Skeletal muscle cell (primary cell): ENCODE measurements around the gene MIXL1.
"Not testable (repeated sequence)": the region's sequence is repeated elsewhere in the genome, so short reads cannot be mapped to it uniquely, and the experiment has no call there.

ENCODE experiments used
- DNase-seq: peaks from one replicate; pipeline ENCODE4 v3.0.0-alpha.2; 2010; ENCODE audit warnings: low read depth
- H3K4me3 ChIP-seq: 2 replicates; pipeline ENCODE4 v1.5.1; 2011; ENCODE audit warnings: low read depth, mild to moderate bottlenecking, control low read depth, low read length, moderate library complexity

Gene MIXL1

DNA sequence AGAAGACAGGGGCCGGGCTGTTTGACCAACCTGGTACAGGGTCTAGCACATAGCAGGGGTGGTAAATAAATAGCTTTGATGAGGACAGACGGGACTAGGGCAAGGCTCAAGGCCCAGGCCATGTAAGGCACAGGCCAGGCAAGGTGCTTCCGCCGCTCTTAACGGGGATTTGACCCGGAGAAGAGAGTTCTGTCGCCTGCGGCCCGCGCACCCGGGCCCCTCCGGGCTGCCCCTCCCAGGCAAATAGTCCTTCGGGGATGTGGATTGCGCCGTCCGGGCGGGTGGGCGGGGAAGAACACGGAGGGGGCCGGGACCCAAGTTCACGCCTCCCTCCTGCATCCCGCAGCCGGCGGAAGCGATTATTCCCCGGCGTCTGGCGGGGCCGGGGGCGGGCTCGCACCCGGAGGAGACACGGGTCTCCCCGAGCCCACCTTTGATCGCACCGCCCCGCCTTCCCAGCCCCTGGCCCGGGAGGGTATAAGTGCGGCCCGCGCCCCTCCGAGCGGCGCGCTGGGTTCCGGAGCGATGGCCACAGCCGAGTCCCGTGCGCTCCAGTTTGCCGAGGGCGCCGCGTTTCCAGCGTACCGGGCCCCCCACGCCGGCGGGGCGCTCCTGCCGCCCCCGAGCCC is at the start of gene MIXL1:
MIXL1 (plus strand) TSS at position 508 of the 629 bp plus-strand sequence; CDS start at position 526, 18 bp downstream.
- DNase-seq, result no peak
- H3K4me3 ChIP-seq, result peak within 1 kb of the TSS; percentile 49

DNA sequence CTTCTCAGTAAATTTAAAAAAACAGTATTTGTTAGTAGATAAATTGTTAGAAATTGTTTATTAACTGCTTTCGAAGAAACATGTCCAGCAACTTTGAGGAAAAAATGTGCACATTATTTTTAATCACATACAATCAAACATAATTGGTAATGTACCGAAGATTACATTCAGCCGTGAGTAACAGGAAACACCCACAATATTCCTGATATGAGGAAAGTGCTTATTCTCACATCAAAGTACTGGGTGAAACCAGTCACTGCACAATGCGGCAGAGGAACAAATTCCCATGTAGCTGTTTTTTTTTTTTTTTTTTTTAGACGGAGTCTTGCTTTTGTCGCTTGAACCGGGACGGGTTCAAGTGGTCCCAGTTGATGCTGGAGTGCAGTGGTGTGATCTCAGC is 46.6 kb upstream of the MIXL1 start:
- no peak overlapping the region for H3K4me3 ChIP-seq
- no peak for DNase-seq

DNA sequence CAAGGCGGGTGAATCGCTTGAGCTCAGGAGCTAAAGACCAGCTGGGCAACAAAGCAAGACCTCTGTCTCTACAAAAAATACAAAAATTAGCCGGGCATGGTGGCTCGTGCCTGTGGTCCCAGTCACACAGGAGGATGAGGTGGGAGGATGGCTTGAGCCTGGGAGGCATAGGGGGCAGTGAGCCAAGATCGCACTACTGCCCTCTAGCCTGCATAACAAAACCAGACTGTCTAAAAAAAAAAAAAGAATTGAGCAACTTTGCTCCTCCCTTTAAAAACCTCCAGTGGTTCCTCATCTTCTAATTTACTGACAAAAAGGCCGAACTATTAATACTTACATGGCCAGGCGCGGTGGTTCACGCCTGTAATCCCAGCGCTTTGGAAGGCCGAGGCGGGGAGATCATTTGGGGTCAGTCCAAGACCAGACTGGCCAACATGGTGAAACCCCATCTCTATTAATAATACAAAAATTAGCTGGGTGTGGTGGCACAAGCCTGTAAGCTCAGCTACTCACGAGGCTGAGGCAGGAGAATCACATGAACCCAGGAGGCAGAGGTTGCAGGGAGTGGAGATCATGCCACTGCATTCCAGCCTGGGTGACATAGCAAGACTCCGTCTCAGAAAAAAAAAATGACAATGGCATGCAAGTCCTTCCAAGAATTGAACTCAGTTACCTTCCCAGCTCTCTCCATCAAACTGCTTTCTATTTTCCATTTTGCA is 41.3 kb upstream of the MIXL1 start:
- H3K4me3 ChIP-seq, result no peak overlapping the region
- peak; percentile 10 for DNase-seq

DNA sequence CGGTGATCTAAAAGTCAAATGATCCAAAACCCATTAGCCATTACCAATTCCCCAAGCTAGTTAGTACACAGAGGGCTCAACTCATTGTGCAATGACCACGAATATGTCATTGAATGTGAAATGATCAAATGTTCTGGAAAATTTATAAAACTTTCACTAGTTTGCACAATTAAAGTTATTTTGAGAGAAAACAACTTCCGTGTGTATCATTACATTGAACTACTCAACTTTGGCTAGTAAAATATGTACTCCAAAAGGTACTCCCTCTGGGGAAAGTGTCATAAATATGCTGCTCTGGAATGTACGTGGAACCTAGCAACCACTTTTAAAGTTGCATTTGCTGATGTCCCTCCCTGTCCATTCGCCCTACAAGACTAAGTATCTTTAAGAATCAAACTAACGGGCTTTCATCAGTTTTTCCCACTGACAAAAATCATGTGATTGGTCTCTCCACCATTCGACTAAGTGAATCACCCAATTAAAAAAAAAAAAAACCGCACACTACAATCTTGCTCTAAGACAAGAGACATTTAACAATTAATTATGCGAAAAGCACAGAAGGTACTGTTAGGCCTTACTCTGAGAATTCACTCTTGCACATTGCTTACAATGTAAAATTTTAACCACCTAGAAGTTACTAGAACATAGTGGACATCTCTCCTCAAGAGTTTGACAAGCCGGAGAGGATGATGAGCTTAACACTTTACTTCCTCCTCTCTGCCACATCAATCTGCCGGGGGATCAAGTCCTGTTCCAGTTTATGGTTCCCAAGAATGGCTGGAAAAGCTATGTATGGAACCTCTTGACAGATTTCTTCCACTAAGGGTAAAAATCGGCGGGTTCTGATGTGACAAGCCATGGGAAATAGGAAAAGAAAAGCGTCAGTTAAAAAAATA is 38.1 kb upstream of the MIXL1 start:
- peak overlapping the region; percentile 97 for H3K4me3 ChIP-seq
- DNase-seq, result no peak

DNA sequence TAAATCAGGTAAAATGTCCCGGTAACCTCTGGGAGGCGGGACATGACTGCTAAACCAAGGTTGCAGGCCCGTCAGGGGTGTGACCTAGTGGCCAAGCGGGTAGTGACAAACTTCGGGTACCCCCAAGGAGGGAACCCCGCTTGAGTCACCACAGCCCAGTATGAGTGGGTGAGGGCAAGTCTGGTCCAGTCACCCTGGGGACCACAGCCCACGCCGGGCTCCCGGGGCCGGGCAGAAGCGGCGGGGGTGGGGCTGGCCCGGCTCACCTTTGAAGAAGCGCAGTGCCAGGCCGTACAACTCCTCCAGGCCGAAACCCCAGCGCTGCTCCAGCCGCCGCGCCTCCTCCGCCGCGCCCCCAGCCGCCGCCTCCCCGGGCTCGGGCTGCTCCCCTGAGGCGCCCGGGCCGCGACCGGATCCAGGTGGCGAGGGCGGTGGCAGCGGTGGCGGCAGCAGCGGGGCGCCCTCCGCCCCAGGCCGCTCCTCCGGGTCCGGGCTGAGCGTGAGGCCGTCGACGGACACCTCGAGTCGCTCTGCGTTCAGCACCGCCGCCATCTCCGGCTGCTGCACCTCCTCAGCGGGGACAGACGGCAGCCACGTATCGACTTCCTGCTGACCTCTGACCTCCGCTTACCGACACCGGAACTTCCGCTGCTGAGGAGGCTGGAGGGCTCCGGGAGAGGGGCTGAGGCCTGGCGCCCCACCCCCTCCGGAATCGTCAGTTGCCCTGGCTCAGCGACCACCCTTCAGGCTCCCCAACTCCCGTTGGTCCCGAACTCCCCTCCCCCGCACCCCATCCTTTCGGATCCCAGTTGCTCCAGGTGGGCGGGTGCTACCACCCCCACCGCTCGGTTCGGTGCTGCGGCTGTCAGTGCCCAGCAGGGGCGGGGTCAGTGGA is 37.1 kb upstream of the MIXL1 start, which contains the start of gene ACBD3:
ACBD3 (minus strand) TSS at position 618 of the 895 bp plus-strand sequence; CDS start at position 552, 66 bp downstream.
- DNase-seq, result peak; percentile 59
- peak within 1 kb of the TSS; percentile 97 for H3K4me3 ChIP-seq

DNA sequence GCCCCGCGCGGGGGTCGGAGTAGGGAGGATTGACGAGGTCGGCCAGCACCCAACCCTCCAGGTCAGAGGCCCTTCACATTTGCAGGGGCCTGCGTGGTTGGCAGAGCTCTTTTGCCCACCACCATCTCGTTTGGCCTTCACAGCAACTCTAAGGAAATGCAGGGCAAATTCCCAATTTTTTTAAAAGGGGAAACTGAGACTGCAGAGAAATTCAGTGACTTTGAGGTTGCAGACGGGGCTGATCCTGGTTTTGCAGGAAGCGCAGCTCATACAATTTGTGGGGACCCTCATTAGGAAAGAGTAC is 36.5 kb upstream of the MIXL1 start:
- DNase-seq, result no peak
- peak overlapping the region; percentile 97 for H3K4me3 ChIP-seq

DNA sequence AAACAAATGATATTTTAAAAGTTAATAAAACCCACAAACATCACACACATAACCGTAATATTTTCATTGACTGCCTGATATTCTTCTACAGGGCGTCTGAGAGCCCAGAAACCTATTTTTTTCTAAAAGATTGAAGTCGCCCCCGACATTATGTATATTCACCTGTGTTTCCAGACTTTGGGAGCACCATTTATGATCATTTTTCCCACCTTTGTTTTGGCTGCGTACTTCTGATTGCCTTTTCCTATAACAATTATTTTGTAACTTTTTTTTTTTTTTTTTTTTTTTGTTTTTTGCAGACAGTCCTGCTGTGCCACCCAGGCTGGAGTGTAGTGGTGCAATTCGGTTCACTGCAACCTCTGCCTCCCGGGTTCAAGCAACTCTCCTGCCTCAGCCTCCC is 36.1 kb upstream of the MIXL1 start:
- peak overlapping the region; percentile 97 for H3K4me3 ChIP-seq
- no peak for DNase-seq

DNA sequence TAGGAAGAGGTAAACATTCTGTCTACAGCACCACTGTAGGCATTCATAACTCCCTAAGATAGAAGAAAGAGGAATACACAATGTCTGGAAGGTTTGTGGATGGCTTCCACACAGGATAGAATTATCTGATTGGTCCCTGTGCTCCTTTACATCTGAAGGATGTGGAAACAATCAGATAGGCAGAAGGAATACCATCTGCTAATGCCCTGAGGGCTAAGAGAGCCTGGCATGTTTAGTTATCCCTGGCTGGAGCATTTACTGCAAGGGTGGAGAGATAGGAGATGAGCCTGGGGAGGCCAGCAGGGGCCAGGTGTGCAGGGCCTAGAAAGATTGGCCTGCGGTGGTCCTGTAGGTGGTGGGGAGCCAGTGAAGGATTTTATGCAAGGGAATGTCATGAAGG is 28.3 kb upstream of the MIXL1 start:
- no peak overlapping the region for H3K4me3 ChIP-seq

DNA sequence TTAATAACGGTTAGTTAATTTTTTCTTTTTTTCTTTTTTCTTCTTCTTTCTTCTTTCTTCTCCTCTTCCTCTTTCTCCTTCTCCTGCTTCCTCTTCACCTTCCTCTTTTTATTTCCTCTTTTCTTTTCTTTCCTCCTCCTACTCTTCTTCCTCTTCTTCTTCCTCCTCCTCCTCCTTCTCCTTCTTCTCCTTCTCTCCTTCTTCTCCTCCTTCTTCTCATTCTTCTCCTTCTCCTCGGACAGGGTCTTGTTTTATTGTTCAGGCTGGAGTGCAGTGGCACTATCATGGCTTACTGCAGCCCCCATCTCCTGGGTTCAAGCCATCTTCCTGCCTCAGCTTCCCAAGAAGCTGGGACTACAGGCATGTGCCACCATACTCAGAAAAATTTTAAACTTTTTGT is 23.5 kb upstream of the MIXL1 start:
- no peak for DNase-seq
- no peak overlapping the region for H3K4me3 ChIP-seq

More for the DNA sequence above, 28.3 kb upstream of the MIXL1 start:
- no peak for DNase-seq

DNA sequence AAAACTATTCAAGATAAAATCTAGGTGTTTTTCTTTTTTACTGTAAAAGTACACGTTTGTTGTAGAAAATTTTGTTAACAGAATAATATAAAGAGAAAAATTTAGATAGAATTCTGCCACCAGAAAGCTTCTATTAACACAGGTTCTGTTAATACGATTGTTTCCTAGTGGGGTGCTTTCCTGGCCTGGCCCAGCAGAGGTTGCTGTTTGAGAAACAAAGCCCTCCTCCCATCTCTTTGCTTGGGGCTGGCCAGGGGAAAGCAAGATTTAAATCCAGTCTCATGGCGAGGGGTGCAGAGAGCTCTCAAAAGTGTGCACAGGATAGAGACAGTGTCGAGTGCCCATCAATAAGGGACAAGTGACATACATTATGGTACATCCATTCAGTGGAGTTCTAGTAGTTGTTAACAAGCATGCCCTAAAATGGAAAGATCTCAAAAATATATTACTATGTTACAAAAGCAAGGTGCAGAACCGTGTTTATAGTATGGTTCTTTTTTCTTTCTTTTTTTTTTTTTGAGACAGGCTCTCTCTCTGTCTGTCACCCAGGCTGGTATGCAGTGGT is 22.4 kb upstream of the MIXL1 start:
- DNase-seq, result no peak
- H3K4me3 ChIP-seq, result no peak overlapping the region

DNA sequence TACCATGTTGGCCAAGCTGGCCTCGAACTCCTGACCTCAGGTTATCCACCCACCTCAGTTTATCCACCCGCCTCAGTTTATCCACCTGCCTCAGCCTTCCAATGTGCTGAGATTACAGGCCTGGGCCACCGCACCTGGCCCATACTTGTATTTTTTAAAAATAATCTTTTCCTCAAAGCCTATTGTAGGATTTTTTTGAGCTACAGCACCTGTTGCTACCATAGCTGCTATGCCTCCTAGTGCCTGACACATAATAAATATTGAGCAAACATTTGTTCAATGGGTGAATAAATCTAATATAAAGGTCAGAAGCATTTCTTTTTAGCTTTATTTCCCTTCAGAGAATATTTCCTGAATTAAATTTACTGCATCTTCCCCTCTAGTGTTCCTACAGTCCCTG is 21.2 kb upstream of the MIXL1 start:
- no peak overlapping the region for H3K4me3 ChIP-seq
- DNase-seq, result no peak

DNA sequence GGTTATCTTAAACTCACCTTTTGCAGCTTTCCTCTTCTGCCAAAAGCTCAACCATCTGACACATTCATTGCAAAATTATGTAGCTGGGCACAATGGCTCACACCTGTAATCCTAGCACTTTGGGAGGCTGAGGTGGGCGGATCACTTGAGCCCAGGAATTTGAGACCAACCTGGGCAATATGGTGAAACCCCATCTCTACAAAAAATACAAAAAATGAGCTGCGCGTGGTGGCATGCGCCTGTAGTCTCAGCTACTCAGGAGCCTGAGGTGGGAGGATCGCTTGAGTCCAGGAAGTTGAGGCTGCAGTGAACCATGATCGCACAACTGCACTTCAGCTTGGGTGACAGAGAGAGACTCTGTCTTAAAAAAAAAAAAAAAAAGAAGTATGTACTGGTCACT is 20.8 kb upstream of the MIXL1 start:
- not testable (repeated sequence) for H3K4me3 ChIP-seq, DNase-seq

DNA sequence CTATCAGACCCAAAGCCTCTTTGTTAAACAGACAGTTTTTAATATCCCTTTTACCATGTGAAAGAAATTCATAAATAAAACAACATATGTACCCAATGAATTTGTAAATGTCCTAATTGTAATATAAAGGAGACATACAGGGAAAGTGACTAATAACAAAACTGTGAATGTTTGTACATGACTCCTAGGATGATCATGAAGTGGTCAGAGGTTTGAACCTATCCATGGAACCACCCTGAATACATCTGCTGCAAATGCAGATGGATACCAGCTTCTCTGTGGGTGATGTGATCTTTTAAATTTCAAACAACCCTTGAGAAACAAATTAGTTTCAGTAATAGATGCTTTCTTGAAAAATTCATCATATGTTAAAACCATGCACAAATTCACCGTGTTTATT is 20.2 kb upstream of the MIXL1 start:
- no peak overlapping the region for H3K4me3 ChIP-seq
- no peak for DNase-seq

DNA sequence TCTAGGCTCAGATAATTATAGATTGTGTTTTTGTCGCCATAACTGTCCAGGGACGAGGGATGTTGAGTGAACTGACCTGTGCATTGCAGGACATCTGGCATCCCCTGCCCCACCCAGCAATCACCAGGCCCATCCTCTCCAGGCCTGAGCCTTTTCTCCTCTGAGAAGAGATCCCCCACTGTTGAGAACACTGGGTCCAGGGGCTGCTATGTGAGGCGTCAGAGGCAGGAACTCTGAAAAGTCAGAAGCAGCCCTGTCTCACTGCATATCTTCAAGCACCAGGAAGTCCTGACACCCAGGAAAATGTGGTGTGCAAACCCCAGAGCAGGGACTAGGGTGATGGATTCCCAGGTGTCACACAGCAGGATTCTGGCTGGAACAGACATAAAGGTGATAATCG is 19.8 kb upstream of the MIXL1 start:
- no peak overlapping the region for H3K4me3 ChIP-seq
- DNase-seq, result no peak

DNA sequence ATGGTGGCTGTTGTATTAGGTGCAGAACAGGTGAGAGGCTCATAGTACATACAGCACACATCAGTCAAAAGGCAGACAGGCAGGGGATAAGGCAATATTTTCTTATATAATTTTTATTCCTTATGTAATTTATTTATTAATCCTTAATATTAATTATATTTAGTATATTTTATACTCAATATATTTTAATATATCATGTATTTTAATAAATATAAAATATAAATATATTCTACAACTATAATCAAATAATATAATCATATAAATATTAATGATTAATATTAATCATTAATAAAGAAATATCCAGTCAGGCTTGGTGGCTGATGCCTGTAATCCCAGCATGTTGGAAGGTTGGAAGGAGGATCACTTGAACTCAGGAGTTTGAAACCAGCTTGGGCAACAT is 19.3 kb upstream of the MIXL1 start:
- no peak overlapping the region for H3K4me3 ChIP-seq
- DNase-seq, result no peak

DNA sequence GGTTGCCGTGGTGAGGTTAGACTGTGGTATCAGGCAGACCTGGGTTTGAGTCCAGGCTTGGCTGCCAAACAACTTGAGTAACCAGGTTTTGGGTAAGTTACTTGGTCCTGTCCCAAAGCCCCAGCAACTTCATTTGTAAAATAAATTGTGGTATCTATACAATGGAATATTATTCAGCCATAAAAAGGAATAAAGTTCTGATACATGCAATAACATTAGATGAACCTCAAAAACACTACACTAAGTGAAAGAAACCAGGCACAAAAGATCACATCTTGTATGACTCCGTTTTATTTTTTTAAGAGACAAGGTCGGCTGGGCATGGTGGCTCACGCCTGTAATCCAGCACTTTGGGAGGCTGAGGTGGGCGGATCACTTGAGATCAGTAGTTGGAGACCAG is 16.4 kb upstream of the MIXL1 start:
- no peak for DNase-seq
- no peak overlapping the region for H3K4me3 ChIP-seq

DNA sequence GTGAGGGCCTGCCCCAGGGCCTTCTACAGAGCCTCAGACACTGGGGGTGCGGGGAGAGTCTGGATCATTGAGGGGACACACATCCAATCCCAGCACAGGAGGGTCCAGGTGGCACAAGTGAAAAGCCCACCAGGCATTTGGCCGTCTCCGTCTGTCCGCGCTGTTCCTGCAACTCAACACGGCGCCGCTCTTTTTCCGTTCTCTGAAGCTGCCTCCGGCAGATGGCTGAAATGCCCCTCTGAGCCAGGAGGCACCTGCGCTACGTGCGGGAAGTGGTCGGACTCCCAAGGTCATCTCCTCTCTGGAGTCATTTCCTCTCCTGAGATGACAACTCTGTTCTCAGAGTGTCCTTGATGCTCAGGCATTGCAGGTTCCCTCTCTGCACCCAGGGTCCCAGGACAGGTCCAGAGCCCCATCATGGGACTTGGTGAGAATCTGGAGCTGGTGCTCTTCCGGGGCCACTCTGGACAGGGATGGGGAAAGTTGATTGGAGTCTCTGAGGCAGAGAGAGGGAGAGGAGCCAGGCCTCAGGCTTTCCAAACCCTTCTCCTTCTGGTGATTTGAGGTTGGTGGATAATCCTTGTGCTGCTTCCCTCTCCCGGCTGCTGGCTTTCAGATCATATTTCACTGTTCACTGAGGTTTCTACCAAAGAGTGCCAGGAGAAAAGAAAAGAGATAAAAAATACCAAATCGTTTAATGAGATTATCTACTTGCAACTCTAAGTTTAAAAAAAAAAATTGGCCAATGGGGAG is 14.0 kb upstream of the MIXL1 start:
- DNase-seq, result no peak
- no peak overlapping the region for H3K4me3 ChIP-seq

DNA sequence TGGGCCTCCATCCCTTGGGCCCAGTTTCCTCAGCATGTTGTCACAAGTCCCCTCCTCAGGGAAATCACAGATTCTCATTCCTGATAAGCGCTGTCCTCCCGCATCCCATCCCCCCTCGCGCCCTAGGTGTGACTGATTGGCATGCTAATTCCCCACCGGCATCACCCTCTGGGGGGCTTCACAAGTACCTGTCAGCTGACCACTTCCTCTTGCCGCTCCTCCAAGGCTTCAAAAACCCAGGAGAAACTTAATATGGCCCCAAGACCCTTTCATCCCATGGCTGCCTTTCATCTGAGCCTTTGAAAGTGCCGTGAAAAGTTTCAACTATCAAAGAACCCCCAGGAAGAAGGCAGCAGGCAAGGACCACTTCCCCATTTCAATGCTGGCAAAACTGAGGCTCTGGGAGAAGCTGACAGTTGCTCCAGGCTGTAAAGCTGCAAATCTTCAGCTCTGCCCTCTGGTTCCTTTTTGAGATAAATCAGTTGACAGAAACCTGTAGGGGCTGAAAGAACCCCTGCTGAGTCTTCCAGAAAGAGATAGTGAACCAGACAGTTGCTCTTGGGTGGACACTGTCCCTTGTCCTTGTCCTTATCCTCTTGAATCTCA is 12.8 kb upstream of the MIXL1 start:
- DNase-seq, result no peak
- no peak overlapping the region for H3K4me3 ChIP-seq
